GM18867 (cell line): ENCODE data around the gene PPIF.

Experiments used
- ATAC-seq: cut with Tn5 transposase; IDR thresholded peaks from one replicate; pipeline ENCODE4 v1.9.1; 2021; ENCODE audit warnings: mild to moderate bottlenecking, moderate library complexity; ENCODE audit not compliant: unreplicated experiment

The PPIF gene

DNA sequence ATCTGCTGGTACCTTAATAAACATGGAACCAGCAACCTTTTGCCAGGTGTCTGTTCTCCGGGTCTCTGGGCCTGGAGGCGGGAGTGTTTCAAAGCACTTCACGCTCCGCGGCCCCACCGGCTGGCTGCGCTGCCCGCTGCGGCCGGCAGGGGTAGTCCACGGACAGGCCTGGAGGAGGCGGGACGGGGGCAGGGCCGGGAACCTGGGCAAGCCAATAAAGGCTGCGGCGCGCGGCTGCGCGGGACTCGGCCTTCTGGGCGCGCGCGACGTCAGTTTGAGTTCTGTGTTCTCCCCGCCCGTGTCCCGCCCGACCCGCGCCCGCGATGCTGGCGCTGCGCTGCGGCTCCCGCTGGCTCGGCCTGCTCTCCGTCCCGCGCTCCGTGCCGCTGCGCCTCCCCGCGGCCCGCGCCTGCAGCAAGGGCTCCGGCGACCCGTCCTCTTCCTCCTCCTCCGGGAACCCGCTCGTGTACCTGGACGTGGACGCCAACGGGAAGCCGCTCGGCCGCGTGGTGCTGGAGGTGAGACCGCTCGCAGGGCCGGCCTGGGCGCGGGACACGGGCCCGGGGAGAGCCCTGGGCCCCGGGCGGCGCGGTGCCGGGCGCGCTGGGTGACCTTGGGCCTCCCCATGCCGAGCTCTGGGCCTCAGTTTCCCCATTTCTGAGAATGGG is at the start of gene PPIF:
PPIF (plus strand) TSS at position 244 of the 668 bp plus-strand sequence; CDS start at position 324, 80 bp downstream.
- peak; percentile 76 for ATAC-seq

DNA sequence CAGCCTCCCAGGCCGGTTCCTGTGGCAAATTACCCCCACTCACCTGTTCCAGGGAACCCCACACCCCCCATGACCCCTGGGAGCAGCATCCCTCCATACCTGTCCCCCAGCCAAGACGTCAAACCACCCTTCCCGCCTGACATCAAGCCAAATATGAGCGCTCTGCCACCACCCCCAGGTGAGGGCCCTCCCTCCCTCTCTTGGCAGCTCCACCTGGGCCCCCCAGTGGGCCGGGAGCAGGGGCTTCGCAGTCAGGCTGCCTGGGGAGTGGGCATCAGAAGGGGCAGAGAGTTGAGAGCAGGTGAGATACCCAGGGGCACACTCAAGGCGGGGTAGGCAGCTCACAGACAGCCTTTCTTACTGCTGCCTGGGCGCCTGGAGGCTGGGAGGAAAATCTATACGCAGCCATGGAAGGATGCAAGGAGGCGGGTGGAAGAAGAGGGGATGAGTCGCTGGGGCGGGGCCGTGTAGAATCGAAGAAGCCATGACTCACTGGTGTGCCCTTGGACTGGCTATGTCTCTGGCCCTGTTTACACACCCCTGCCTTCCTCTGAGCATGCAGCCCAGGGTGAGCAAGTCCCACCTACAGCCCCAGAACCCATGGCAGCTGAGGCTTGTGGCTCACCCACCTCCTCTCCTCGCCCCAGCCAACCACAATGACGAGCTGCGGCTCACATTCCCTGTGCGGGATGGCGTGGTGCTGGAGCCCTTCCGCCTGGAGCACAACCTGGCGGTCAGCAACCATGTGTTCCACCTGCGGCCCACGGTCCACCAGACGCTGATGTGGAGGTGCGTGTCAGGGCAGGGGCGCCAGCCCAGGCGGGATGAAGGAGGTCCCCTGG is 48.6 kb upstream of the PPIF start:
- no peak for ATAC-seq

DNA sequence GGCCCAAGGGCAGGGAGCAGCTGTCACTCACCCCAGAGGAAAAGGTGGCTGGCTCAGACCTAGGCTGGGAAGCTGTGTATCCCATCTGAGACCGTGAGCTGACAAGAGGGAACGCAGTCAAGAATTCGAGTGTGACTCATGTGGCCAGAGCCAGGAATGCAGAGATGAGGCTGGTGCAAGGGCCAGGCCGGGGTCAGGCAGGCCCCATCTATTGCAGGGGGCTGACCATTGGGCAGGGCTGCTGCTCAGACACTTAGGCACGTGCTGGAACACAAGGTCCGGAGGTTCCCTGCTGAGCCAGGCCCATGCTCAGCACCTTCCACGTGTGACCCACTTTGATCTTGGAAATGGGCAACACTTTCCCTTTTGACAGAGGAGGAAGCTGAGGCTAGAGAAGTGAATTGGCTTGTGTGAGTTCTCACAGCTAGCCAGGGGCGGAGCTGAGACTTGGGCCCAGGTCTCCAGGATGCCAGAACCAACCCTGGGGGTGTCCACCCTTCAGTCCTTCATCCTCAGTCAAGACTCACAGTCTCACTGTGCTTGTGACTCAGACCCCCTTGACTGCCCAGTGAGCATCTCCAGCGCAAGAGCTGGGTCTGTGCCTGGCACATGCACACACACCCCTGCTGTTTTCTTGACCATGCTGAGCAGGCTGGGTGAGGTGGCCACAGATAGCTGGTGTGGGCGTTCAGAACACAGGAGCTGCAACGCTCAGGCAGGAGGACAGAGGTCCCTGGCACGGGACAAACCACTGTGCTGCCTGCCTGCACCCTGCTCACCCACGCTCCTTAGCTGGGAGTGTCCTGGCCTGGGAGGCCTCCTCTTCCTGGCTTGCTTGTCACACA is 47.6 kb upstream of the PPIF start:
- no peak for ATAC-seq

DNA sequence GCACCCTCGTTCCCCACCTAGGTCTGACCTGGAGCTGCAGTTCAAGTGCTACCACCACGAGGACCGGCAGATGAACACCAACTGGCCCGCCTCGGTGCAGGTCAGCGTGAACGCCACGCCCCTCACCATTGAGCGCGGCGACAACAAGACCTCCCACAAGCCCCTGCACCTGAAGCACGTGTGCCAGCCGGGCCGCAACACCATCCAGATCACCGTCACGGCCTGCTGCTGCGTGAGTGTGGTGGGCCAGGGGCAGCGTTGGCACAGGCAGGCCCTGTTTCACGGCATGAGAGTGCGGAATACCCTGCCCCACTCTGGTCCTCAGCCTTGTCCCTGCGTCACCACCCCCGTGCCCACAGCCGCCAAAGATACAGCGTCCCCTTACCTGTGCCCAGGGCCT is 46.6 kb upstream of the PPIF start:
- ATAC-seq = no peak

DNA sequence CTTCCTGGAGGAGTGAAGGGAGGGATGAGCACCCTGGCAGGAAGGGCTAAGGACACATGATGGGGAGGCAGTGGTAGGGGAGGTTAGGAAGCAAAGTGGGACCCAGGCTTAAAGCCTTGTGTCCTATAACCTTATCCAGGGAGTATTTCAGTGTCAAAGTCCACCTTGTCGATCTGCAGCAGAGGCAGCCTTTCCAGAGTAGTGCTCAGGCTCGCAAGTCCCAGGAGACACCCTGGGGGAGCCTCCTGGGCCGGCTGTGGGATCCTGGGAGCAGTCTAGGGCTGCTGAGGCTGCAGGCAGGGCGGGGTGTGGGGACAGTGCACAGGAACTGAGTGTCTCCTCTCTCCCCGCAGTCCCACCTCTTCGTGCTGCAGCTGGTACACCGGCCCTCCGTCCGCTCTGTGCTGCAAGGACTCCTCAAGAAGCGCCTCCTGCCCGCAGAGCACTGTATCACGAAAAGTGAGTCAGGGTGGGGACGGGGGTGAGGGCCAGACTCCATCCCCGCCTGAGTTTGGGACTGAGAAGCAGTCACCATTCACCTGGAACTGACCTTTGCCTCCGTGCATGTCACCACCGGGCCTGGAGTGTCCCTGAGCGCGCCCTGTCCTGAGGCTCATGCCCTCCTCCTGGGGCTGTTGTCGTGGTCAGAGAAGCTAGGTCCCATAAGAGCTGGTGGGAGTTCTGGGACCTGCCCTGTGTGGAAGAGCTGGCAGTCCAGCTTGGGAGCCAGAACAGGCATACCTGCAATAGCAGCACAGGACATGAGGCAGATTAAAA is 45.3 kb upstream of the PPIF start:
- no peak for ATAC-seq

DNA sequence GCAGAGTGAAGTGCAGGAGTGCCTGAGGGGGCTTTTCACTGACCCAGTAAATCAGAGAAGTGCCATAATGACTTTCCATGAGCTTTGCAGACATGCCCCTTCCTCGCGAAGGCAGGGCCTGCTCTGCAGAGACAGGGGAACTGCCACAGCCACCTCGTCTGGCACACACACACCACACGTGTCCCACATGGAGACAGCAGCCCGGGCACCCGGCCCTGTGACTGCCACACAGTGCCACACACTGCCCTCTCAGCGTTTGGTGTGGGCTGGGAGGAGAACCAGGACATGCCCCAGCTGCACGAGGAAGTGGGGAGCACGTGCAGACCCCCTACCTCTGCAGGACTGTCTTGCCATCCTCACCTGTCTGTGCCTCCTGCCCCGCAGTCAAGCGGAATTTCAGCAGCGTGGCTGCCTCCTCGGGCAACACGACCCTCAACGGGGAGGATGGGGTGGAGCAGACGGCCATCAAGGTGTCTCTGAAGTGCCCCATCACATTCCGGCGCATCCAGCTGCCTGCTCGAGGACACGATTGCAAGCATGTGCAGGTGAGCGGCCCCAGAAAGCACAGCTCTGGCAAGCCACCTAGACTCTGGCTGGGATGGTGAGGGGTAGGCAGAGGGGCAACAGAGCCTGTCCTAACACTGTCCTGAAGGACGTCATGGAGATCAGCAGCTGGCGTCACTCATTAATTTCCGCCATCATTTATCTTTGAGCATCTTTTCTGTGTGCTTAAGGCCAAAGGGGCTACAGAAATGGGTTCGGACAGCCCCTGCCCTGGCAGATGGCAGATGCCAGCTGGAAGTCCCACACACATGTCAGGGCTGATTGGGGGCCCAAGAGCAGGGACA is 43.4 kb upstream of the PPIF start:
- ATAC-seq = no peak

DNA sequence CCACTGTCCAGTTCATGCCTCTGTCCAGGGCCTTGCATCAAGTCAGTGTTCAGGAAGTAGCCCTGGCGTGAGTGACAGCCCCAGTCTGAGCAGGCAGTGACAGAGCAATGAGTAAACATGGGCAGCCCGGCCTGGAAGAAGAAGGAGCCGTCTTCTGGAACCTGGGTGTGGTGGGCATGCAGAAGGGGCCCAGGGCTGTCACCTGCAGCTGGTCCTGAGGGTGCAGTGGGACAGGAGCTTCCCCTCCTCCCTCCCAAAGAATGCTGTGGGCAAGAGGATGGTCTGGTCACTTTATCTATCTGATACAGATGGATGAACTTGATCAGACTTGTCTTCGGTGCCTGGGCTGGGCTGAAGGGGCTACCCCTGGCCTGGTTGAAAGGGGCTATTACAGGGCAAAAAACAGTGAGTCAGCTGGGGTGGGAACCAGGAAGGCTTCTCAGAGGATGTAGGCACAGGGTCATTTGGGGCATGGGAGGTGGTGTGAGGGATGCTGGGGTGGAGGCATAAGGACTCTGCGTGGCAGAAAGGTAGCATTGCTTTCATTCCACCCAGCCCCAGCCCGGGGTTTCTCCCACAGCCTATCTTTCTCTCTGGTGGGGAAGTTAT is 42.7 kb upstream of the PPIF start:
- no peak for ATAC-seq

DNA sequence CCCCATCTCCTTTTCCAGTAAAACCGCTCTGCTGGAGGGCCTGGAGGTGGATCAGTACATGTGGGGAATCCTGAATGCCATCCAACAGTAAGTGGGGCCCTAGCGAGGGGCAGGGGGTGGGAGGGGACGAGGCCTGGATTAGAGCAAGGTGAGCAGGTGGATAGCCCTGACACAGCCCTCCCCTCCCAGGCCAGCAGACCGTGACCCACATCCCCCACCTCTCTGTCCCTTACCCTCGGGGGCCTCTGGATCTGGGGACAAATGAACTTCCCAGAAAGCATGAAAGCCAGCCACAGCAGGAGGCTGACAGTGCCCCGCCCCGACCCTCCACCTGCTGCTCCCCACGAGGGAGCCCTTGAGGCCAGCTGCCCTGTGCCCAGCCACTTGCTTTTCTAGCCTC is 41.8 kb upstream of the PPIF start:
- ATAC-seq = no peak

DNA sequence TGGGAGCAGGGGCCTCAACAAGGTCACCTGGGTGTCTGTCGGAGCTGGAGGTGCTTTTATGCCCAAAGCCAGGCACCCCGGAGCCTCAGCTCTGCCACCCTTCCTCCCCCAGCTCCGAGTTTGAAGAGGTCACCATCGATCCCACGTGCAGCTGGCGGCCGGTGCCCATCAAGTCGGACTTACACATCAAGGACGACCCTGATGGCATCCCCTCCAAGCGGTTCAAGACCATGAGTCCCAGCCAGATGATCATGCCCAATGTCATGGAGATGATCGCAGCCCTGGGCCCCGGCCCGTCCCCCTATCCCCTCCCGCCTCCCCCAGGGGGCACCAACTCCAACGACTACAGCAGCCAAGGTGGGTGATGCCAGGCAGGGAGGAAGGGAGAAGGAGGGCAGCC is 41.3 kb upstream of the PPIF start:
- ATAC-seq = no peak

DNA sequence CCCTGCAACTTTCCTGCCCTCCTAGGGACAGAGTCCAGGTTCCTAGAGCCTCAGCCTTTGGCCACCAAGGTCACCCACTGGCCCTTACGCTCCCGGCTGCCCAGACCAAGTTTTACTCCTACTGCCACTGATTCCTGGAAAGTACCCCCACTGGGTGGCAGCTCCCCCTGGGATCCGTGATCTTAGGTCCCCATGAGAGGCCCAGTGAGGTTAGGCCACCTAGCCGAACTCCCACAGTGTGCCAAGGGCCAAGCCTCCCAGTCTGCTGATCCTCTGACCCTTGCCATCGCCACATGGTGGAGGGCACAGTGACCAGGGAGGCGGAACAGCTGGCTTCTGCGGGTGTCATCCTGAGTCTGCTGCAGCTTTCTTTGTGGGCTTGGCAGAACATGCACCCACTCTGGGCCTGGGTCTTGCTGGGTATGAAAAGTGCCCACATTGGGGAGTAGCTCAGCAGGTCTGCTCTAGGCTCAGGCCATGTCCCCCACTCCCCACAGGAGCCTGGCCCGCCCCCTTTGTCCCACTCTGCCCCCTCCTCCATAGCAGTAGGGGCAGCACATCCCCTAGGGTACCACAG is 40.5 kb upstream of the PPIF start:
- ATAC-seq = no peak

DNA sequence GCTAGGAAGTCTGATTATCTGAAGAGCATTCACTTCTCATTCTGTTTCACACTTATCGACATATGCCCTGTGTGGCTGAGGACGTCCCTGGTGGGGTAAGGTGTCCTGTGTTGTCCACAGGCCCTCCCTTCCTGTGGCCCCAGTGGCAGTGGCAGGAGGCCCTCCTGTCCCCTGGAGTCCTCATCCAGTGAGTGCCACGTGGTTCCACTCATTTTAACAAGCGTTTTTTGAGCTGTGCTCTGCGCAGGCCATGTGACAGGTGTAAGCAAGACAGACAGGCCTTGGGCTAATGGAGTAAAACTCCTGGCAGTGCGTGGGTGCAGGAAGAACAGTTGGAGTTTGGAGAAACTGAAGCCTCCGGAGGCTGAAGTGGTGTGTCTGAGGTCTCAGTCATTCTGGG is 39.3 kb upstream of the PPIF start:
- no peak for ATAC-seq

DNA sequence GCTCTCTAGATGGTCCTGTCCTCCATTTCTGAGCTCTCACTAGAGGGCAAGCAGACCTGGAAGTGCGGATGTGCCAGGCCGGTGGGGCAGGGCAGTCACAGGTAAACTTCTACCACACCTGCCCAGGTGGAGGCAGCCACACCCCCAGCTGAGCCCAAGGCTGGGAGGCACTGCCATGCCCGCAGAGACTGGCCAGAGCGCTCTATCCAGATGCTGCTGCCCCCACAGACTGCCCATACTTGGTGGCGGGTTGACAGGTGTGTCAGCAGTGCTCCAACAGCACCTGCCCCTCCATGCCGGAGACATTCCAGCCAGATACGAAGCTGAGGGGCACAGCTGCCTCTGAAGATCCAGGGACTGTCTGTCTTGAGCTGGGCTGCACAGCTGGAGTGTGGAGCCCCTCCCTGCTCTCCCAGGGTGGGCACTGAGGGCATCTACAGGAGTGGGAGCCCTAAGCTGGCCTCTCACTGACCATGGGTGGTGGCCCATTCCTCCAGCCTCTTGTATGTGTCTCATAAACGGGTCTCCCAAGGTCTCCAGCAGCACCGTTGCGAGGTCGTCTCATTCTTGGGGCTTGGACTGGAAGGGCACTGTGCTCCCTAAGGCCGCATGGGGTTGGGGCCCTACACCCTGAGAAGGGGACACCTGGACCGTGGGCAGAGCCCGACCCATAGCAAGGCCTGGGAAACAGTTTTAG is 38.2 kb upstream of the PPIF start:
- ATAC-seq = no peak

DNA sequence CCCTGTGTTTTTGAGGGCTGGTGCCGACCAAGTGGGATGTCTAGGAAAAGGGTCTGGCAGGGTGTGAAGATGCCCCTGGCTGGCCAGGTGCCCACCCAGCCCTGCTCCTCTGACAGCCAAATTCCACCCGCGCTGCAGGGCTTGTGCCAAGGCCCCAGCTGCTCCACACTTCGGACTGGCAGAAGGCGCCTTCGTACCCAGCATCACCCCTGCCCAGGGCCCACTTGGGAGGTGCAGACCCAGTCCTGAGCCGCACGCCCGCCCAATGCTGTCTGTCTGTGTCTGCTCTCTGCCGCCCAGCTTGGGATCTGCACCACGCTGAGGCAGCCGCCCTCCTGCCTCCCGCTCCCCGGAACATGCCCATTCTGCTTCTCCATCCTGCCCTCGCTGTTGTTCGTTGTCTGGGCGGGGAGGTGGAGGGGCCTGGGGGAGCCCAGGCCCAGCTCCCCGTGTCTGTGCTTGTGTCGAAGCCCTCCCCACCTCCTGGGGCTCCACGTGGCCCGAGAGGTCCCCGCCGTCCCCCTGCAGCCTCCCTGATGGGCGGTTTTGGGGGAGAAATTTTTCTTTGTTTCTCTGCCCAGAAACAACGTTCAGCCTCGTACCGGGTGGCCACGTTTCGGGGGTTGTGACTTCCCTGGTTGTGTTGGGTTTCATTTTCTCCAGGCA is 36.9 kb upstream of the PPIF start:
- ATAC-seq = no peak

DNA sequence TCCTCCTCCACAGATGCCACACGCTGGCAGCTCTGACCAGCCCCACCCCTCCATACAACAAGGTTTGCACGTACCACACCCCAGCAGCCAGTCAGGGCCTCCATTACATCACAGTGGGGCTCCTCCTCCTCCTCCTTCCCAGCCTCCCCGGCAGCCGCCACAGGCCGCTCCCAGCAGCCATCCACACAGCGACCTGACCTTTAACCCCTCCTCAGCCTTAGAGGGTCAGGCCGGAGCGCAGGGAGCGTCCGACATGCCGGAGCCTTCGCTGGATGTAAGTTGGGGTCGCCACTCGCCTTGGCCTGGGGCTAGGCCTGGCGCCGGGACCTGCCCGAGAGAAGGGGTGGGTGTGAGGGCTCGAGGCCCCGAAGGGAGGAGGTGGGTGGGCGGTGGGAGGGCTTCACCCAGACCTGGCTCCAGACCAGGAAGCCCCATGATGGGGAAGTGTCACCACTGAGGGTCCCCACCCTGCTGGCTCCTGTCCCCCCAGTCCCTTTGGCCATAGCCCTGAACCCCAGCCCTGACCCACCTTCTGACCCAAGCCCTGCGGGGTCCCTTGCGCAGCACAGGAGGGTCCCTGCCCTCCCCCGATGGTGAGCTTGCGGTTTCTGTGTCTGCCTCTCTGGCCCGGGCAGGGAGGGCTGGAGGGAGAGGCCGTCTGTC is 36.2 kb upstream of the PPIF start:
- ATAC-seq = no peak

DNA sequence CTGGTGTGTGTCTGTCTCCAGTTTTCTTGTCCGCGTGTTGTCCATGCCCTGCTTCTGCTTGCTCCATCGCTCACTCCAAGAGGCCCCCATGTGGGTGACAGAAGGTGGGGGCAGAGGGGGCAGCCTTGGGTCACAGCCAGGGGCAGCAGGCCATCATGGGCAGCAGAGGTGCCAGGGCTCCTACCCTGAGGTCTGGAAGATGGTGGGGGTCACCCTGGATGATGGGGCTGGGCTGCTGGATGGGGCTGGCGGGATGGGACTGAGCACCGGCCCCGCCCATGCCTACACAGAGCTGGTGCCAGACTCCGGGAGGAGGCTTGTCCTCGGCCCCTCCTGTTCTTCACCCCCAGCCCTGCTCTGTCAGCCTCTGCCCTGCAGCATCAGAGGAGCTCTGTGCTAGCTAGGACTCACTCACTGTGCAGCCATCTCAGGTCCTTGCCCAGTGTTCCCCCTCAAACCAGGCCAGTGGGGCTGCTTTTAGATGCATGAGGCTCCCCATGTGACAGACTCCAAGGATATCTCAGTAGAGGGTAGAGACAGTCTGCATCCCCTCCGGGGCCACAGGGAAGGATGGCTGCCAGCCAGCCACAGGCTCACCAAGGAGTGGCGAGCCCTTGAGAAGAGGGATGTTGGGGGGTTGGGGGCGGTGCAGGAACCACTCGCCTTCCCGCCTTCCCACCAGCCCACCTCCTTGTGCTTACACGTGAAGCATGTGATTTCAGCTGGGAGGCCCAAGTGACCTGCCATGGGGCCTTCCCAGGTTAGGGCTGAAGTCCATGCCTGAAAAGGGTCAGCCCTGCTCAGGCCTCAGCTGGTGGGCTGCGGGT is 35.5 kb upstream of the PPIF start:
- ATAC-seq = no peak

DNA sequence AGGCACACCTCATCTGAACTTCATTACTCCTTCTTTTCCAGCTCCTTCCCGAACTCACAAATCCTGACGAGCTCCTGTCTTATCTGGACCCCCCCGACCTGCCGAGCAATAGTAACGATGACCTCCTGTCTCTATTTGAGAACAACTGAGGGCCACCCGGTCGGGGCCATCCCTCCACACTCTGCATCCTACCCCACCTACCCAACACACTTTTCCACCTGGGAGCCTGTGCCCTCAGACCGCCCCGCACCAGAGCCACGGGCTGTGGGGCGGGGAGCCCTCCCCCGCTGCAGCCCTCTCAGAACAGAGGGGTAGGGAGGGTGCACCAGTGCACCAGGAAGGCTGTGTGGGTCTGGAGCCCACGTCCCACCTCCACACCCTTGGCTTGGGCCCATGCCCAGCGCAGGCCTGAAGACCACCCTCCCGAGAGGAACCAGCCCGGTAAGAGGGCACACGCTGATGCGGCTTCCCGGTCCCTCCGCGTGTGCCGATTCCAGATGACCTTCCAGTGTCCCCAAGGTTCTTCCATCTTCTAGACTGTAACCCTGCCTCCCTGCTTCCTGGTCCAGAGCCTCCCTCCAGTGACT is 34.6 kb upstream of the PPIF start:
- no peak for ATAC-seq
